ENCODE data around the gene DES. TPM values are rescaled to one million over a fixed set of nuclear protein-coding genes. Genes with fewer than 3 reads are reported as not detected.

The DES gene
- total and polyA plus RNA-seq, 2 of the 4 experiments (the other 2 are of a cell fraction), result 4.3 to 4.9 TPM

DNA sequence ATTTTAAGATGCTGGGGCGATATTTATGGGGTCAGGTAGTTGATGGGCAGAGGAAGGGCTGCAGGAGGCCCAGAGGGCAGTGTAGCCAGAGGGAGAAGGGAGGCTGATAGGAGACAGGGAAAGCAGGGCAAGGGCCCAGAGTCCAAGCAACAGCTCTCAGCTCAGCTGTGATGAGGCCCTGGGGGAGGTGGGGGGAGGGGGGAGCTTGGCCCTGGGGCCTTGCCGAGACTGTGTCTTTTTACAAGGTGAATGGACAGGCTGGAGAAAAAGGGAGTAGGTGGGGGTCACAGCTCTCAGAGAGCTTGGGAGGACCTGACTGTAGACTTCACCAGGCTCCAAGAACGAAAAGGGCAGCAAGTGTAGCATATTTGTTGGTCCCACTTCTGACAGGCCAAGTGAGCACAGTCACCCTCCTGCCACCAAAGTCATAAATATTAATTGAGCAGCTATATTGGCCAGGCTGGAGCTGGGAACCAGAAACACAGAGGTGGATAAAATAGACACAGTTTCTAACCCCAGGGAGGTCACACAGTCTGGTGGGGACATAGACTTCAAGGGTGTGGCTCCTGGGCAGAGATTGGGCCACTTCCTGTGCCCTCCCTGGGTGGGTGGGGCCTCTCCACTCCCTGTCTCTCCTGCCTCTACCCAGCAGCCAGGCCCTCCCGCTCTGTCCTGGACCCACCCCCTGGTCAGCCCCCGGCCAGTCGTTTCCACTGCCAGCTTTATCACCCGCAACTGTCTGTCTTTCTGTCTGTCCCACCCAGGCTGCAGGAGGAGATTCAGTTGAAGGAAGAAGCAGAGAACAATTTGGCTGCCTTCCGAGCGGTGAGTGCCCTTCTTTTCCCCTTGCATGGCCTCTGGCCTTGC lies 1.4 kb downstream of the DES start:
- Histone ChIP-seq H2BK20ac (ENCODE audit: low read depth, low read length) (no peak overlapping the region), H4K91ac (ENCODE audit: insufficient read depth, low read depth, low read length) (no peak overlapping the region), H3K23ac (ENCODE audit: low read depth, low read length) (no peak overlapping the region), H3K36me3 (ENCODE audit: control insufficient read depth, insufficient read depth, low read length) (no peaks in the 10 kb centered on the region), H4K20me1 (ENCODE audit: insufficient read depth, low read length) (peaks cover 3% of the 10 kb centered on the region; the same call in 1 of the 2 replicates), H4K5ac (ENCODE audit: low read depth, low read length) (no peak overlapping the region), H3K79me1 (ENCODE audit: low read depth in 1 of 2, low read length in 2 of 2) (no peaks in the 10 kb centered on the region), H2AK5ac (ENCODE audit: low read depth, low read length) (no peak overlapping the region), H3K56ac (ENCODE audit: extremely low read depth, insufficient read depth, low read length) (no peak overlapping the region), H2AK9ac (replicated peaks; ENCODE audit: low read depth, low read length, poor library complexity) (no peak overlapping the region), H3K9ac (ENCODE audit: low read depth, low read length) (no peak overlapping the region), H3K4me2 (ENCODE audit: low read depth, low read length) (no peak overlapping the region), H3K27me3 (ENCODE audit: control insufficient read depth, insufficient read depth, low read length) (peaks cover 4% of the 10 kb centered on the region; the same call in 1 of the 2 replicates), H3K27ac (ENCODE audit: insufficient read depth, low read length) (no peak overlapping the region), H2AFZ (replicated peaks; ENCODE audit: low read length, poor library complexity) (no peak overlapping the region), H3K4me3 (ENCODE audit: insufficient read depth, low read depth, low read length) (no peak overlapping the region), H3K9me3 (ENCODE audit: control insufficient read depth, insufficient read depth, low read length) (no peaks in the 10 kb centered on the region), H3K4ac (ENCODE audit: low read depth, low read length) (no peak overlapping the region), H4K8ac (ENCODE audit: low read depth in 2 of 2, low read length in 2 of 2) (no peak overlapping the region), H2BK120ac (ENCODE audit: low read depth, low read length) (no peak overlapping the region), H2BK15ac (ENCODE audit: low read depth, low read length) (no peak overlapping the region), H3K18ac (ENCODE audit: low read depth, low read length) (no peak overlapping the region), H3K4me1 (ENCODE audit: control insufficient read depth, insufficient read depth, low read length) (peaks cover 9% of the 10 kb centered on the region), H3K9me1 (ENCODE audit: insufficient read depth, low read length) (peaks cover 9% of the 10 kb centered on the region), H2BK5ac (ENCODE audit: low read depth, low read length, poor library complexity, severe bottlenecking) (no peak overlapping the region), H3K14ac (replicated peaks; ENCODE audit: low read depth, low read length) (no peak overlapping the region)
- no peak for DNase-seq
- TF ChIP-seq, protein P1, sequence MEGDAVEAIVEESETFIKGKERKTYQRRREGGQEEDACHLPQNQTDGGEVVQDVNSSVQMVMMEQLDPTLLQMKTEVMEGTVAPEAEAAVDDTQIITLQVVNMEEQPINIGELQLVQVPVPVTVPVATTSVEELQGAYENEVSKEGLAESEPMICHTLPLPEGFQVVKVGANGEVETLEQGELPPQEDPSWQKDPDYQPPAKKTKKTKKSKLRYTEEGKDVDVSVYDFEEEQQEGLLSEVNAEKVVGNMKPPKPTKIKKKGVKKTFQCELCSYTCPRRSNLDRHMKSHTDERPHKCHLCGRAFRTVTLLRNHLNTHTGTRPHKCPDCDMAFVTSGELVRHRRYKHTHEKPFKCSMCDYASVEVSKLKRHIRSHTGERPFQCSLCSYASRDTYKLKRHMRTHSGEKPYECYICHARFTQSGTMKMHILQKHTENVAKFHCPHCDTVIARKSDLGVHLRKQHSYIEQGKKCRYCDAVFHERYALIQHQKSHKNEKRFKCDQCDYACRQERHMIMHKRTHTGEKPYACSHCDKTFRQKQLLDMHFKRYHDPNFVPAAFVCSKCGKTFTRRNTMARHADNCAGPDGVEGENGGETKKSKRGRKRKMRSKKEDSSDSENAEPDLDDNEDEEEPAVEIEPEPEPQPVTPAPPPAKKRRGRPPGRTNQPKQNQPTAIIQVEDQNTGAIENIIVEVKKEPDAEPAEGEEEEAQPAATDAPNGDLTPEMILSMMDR (conservative IDR thresholded peaks at IDR 0.05; ENCODE audit: low read depth, low read length), result no peak
- TF ChIP-seq RCOR1 (IDR thresholded peaks at IDR 0.05; ENCODE audit: insufficient replicate concordance, low read length) (no peak), FOS (IDR thresholded peaks at IDR 0.05; ENCODE audit: low read depth, low read length) (no peak), RAD21 (IDR thresholded peaks at IDR 0.05; ENCODE audit: low read length) (no peak), RFX5 (IDR thresholded peaks at IDR 0.05; ENCODE audit: low read depth, low read length) (no peak), BHLHE40 (IDR thresholded peaks at IDR 0.05; ENCODE audit: low read depth, low read length) (no peak)
- intact Hi-C loops (cut with micrococcal nuclease), result no loop called here
- ChIA-PET POLR2A (ENCODE audit: unreplicated experiment) (no interaction called here), CTCF (no interaction called here)
- WGBS, 2 experiments (ENCODE audit: extremely low coverage in 2 of 2, insufficient read length in 1 of 2), result 78% methylated on average over 4 of the region's 9 CpGs; no CpG with 5 or more reads in 1 of the 2 experiments
- no TSS peak for BruUV-seq (replicated peaks)
- no peak for ATAC-seq (ENCODE audit: low read depth)
- dilution Hi-C loops (cut with HindIII; ENCODE audit: low sequenced_read_pairs, unreplicated experiment), result no loop called here
- in situ Hi-C loops (cut with MboI; ENCODE audit: low sequenced_read_pairs), result no loop called here
